GM19324 (cell line): ENCODE measurements around the gene AP2S1.
"Not testable (repeated sequence)": the region's sequence is repeated elsewhere in the genome, so short reads cannot be mapped to it uniquely, and the experiment has no call there.

Source experiments
- ATAC-seq: cut with Tn5 transposase; IDR thresholded peaks from one replicate; pipeline ENCODE4 v1.9.1; 2021; ENCODE audit warnings: mild to moderate bottlenecking, moderate library complexity; ENCODE audit not compliant: unreplicated experiment, low FRiP score

Gene AP2S1

GRCh38 chr19:46809534-46810272 is 40.9 kb downstream of the AP2S1 start:
- no peak for ATAC-seq

DNA sequence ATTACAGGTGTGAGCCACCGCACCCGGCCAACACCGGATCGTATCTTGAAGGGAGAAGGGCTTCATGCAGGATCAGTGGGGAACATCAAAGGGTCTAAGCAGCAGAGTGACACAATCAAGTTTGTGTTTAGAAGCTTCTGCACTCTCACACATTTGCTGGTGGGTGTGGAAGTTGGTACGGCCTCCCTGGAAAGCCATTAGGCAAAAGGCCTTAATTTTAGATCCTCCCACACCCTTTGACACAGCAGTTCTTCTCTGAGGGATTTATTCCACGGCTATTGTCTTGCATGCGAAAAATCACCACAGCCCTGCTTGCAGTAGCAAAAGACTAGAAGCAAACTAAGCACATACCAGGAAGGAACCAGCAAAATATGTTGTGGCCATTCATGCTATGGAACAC is 44.0 kb downstream of the AP2S1 start:
- no peak for ATAC-seq

DNA sequence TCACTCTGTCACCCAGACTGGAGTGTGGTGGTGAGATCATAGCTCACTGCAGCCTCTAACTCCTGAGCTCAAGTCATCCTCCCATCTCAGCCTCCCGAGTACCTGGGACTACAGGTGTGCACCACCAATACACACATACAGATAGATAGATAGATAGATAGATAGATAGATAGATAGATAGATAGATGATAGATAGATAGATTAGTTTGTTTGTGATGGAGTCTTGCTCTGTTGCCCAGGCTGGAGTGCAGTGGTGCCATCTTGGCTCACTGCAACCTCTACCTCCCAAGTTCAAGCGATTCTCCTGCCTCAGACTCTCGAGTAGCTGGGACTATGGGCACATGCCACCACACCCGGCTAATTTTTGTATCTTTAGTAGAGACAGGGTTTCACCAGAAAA is 46.2 kb downstream of the AP2S1 start:
- ATAC-seq, result not testable (repeated sequence)

GRCh38 chr19:46803555-46803954 is 47.1 kb downstream of the AP2S1 start:
- no peak for ATAC-seq

DNA sequence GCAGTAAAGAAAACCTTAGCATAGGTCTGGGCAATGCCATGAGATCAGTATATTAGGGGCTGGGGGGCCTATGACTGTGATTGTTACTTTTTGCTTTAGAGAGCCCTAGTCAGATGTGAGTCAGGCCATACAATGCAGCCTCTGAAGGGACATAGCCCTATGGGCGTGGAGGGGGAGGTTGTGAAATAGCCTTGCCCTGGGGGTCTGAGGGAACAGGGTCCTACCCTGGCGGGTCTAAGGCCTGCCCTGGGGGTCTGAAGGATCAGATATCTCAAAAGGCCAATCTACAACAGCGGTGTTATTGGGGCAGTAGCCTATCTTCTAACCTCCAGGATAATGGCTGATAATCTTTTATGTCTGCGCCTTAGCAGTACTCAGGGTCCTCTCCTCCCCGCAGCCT is 48.5 kb downstream of the AP2S1 start:
- no peak for ATAC-seq

DNA sequence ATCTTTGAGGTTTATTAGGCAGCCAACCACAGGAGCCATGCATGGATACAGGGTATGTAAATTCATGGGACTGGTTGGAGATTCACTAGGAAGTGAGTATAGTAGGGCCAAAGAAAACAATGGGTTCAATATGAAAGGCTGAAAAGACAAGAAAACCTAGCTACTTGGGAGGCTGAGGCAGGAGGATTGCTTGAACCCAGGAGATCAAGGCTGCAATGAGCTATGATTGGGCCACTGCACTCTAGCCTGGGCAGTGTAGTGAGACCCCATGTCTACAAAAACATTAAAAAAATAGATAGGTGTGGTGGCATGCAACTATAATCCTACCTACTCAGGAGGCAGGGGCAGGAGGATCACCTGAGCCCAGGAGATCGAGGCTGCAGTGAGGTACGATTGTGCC is 51.9 kb downstream of the AP2S1 start:
- ATAC-seq, result no peak

DNA sequence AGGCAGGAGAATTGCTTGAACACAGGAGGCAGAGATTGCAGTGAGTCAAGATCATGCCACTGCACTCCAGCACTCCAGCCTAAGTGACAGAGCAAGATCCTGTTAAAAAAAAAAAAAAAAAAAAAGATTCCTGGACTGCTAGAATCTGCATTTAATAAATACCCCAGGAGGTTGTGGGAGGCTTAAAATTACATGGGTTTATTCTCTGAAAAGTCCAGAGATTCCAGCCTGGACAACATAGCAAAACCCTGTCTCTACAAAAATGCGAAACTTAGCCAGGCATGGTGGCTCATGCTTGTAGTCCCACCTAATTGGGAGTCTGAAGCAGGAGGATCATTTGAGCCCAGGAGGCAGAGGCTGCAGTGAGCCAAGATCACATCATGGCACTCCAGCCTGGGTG is 52.8 kb downstream of the AP2S1 start:
- ATAC-seq, result no peak

DNA sequence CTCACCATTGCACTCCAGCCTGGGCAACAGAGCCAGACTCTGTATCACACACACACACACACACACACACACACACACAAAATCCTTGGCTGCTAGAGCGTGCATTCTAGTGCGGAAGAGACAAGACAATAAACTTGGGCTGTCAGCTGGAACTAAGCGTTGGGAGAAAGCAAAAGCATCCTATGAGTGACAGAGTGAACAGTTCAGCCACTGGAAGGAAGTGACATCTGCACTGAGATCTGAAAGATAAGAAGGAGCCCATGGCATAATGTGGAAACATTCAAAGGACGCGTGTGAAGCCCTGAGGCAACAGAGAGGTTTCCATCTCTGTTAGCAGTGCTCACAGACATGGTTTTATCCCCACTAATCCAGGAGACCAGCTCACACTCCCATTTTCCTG is 58.7 kb downstream of the AP2S1 start:
- no peak for ATAC-seq

DNA sequence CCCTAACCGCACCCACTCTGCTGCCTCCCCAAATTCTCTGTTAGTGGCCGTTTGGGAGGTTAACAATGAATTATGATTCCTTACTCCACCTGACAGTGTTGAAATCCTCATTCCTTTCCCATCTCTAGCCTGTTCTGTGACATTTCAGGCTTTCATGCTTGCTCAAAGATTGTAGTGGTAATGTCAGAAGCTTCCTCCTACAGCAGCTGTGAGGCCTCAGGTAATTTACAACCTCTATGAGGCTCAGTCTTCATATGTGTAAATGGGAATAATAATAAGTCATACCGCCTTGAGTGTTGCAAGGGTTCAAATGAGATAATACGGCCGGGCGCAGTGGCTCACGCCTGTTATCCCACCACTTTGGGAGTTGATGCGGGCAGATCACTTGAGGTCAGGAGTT is 61.3 kb downstream of the AP2S1 start:
- ATAC-seq, result no peak

DNA sequence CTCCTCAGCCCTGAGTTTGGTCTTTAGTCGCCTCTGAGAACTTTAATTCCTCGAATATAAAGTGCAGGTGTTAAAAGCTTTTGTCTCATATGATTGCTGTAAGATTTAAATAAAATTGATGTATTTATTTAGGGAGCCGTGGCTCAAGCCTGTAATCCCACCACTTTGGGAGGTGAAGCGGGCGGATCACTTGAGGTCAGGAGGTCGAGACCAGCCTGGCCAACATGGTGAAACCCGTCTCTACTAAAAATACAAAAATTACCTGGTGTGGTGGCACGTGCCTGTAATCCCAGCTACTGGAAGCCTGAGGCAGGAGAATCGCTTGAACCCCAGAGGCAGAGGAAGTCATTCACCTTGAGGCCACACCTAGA is 61.7 kb downstream of the AP2S1 start:
- ATAC-seq, result no peak

DNA sequence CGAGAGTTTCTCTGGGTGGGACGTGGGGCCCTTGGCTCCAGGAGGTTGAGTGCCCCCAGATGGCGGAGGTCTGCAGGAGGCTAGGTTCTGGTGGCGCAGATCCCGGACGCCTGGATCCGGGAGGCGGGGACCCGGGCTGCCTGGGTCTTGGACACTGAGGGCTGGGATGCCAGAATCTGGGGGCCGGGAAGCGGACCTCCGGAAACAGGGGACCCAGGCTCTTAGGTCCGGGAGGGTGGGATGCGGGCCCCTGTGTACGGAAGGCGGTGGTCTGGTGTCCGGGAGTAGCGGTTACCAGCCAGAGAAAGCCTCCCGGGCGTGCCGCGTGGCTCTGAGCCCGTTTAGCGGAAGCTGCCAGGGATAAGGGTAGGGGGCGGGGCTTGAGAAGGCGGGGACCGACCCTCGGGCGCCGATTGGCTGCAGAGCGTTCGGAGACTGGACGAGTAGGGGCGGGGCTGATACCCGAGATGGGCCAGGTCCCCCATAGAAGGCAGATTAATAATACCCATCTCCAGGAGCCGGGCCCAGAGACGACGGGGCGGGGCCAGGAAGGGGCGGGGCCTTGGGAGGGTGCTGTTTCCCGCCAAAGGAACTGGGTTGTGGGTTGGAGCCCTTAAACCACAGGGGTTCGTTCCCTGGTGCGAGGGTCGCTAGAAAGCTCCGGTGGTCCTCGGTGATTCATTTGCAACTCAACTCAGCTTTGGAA is 62.2 kb downstream of the AP2S1 start, which contains the start of gene SLC1A5:
TSS of gene SLC1A5 (minus strand) at position 333 of the 706 bp plus-strand sequence. CDS start 629 bp downstream, outside the sequence.
- peak; percentile 61 for ATAC-seq
